Fibroblast of lung (primary cell): Measurements from ENCODE around the gene DIP2C.

Experiments
- CTCF ChIP-seq, 2 donors: IDR thresholded peaks in 1 of 2; conservative IDR thresholded peaks in 1 of 2; 1 replicate in 1 of 2; 2 replicates in 1 of 2; pipeline ENCODE4 v1.5.1; 2011 to 2012; ENCODE audit warnings: low read length in 2 of 2, control low read depth in 1 of 2, inconsistent platforms in 1 of 2, low read depth in 1 of 2, mild to moderate bottlenecking in 1 of 2
- EZH2 ChIP-seq: IDR thresholded peaks from 2 replicates; pipeline ENCODE4 v1.5.1; 2012; ENCODE audit warnings: low read length, control low read depth, mild to moderate bottlenecking; ENCODE audit errors: missing control alignments

GRCh38 chr10:241966-242643, 447.4 kb downstream of the DIP2C start:
- no peak for TF ChIP-seq CTCF (conservative IDR thresholded peaks at IDR 0.05 in 1 of 2, IDR thresholded peaks at IDR 0.05 in 1 of 2; ENCODE audit: low read depth in 1 of 2, low read length in 2 of 2)
- no peak for TF ChIP-seq EZH2
